NCI-H1694 (cell line): Measurements from ENCODE around the gene TOP2A.
"Not testable (repeated sequence)": the region's sequence is repeated elsewhere in the genome, so short reads cannot be mapped to it uniquely, and the experiment has no call there.

Experiments
- DNase-seq: peaks from one replicate; lab custom pipeline; 2025; lab: John Stamatoyannopoulos, UW

TOP2A gene

GRCh38 chr17:40378966-40379365, 38.7 kb downstream of the TOP2A start:
- no peak for DNase-seq

- DNase-seq = no peak
Measured at GRCh38 chr17:40377832-40378231, 39.9 kb downstream of the TOP2A start.

GRCh38 chr17:40376541-40376940, 41.2 kb downstream of the TOP2A start:
- not testable (repeated sequence) for DNase-seq

GRCh38 chr17:40375786-40376185, 41.9 kb downstream of the TOP2A start:
- not testable (repeated sequence) for DNase-seq

- no peak for DNase-seq
Measured at GRCh38 chr17:40374821-40375498, 42.7 kb downstream of the TOP2A start.

GRCh38 chr17:40373999-40374398, 43.7 kb downstream of the TOP2A start:
- no peak for DNase-seq

- DNase-seq = no peak
Measured at GRCh38 chr17:40373324-40373723, 44.4 kb downstream of the TOP2A start.

GRCh38 chr17:40372644-40373043, 45.1 kb downstream of the TOP2A start:
- DNase-seq = not testable (repeated sequence)

GRCh38 chr17:40372031-40372430, 45.7 kb downstream of the TOP2A start:
- no peak for DNase-seq

GRCh38 chr17:40371261-40371929, 46.3 kb downstream of the TOP2A start:
- DNase-seq = no peak

GRCh38 chr17:40369923-40370322, 47.8 kb downstream of the TOP2A start:
- no peak for DNase-seq

- DNase-seq = not testable (repeated sequence)
Measured at GRCh38 chr17:40367728-40368127, 50.0 kb downstream of the TOP2A start.

- no peak for DNase-seq
Measured at GRCh38 chr17:40366861-40367518, 50.7 kb downstream of the TOP2A start.

GRCh38 chr17:40366076-40366860, 51.4 kb downstream of the TOP2A start:
- DNase-seq = no peak

- no peak for DNase-seq
Measured at GRCh38 chr17:40364906-40365305, 52.8 kb downstream of the TOP2A start.

- DNase-seq = no peak
Measured at GRCh38 chr17:40364121-40364861, 53.4 kb downstream of the TOP2A start, which contains the start of gene GJD3. GJD3 (minus strand) TSS chr17:40364737; CDS start chr17:40363815, 922 bp downstream.

- no peak for DNase-seq
Measured at GRCh38 chr17:40363111-40363827, 54.4 kb downstream of the TOP2A start.

- DNase-seq = peak; percentile 56
Measured at GRCh38 chr17:40362696-40363110, 55.0 kb downstream of the TOP2A start.

- DNase-seq = no peak
Measured at GRCh38 chr17:40361925-40362695, 55.6 kb downstream of the TOP2A start.
